ENCODE results near the gene PSMF1.

PSMF1 gene

DNA sequence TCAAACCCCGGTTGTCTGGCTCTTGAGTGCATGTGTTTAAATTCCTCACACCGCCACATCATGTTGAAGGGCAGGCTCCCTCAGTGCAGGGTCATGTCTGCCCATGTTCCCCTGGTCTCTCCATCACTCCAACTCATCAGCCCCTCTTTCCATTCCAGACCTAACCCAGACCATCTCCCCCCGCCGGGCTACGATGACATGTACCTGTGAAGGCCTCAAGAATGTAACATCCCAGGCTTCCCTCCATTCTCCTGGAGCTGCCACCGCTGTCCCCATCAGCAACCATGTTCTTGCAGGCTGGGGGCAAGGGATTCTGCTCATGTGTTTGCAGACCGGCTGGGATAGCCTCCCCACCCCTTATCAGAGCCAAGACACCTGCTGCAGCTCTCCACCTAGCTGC, 46.5 kb downstream of the PSMF1 start:
- DNase-seq (ENCODE audit: low read depth) = no peak

DNA sequence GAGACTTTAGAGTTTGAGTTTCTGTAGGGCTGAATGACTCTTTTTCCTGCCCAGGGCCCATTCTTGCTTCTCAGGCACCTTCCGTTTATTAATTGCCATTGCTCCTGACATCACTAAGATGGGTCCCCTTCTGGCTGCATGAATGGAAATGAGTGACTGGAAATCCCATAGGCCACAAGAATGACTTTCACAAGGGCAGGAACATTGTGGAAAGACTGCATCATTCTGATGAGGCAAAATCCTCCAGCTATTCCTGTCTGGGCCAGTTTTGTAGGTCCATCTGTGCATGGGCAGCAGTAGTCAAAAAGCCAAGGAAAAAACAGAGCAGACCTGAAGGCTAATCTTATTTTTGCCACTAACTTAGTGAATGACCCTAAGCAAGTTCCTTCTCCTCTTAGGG, 47.1 kb downstream of the PSMF1 start:
- no peak for DNase-seq (ENCODE audit: low read depth)

DNA sequence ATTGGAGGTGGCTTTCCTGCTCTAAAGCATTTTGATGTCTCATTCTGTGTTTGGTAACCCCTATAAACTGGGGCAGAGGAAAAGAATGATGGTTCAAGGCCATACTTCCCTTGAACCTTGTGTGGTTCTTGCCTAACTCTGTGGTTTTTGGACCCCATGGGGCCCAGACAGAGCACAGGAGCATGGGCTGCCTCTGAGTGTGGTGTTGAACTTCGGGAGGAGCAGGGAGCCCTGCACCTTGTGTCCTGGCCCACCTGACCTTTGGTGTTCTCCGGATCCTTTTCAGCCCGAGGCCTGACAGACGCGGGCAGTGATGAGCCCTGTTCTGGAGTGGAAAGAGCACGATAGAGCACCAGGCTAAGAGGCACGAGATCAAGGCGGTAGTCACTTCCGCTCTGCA, 47.5 kb downstream of the PSMF1 start:
- no peak for DNase-seq (ENCODE audit: low read depth)

DNA sequence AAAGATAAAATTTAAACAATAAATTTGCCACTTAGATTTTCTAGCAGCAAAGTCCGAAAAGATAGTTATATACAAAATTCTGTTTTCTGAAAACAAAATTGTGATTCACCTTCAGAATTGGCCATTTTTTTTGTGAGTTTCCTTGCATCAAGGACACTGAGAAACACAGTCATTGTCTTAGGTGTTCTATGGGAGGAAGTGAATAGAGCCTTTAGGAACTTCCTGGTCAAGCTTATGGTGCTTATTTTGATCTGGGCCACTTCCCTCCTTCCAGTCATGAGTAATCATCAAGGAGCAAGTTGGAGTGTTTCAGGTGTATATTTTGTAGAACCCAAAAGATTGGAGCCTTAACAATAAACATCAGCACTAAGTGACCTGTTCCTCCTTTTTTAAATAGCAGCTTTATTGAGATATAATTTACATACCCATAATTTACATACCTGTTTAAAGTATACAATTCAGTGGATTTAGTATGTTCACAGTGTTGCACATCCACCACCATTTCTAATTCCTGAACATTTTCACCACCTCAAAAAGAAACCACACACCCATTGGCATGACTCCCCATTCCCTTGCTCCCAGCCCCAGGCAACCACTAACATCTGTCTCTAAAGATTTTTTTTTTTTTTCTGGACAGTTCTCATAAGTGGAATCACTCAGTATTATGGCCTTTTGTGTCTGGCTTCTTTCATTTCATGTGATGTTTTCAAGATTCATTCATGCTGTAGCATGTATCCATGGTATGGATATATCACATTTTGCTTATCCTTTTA, 48.7 kb downstream of the PSMF1 start:
- no peak for DNase-seq (ENCODE audit: low read depth)

DNA sequence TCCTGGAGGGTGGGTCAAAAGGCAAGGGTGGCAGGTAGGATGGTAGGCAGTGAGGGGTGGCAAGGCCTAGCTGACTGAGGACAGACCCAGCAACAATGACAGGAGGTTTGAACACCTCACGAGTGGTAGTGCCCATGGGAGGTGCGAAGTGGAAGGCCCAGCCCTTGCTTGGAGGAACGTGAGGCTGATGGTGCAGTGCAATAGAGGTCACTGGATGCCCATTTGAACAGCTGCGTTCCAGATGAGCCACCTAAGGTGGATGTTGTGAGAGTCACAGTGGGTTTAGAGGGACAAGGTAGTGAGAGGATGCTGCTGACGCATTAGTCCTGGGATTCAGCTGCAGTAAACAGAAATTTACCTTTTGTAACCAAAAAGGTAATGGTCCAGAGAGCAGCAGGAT, 50.8 kb downstream of the PSMF1 start:
- DNase-seq (ENCODE audit: low read depth) = no peak

DNA sequence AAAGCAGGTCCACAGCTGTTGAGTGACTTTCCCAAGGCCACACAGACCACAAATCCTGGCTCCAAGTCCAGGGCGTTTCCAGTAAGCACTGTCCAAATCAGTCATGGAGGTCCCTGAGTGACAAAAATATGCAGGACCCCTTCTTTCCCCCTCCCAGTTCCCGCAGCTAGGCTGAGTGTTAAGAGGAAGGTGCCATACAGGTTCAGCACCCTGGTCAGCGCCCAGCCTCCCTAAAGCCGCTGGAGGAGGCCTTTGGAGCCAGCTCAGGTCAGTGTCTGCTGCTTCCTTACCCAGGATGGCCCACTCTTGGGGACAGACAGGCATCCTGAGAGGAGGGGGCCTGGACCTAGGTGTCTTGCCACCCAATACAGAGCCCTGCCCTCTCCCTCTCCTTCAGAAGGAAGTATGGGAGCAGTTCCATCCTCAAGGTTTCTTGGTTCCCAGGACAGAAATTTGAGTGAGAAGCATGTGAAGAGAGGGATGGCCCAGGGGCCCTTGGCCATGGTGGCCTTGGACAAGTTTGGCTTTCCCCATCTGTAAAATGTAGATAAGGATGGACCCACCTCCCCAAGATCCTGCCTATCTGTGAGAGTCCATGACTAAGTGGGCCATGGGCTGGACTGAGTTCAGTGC, 53.2 kb downstream of the PSMF1 start:
- DNase-seq (ENCODE audit: low read depth) = no peak

DNA sequence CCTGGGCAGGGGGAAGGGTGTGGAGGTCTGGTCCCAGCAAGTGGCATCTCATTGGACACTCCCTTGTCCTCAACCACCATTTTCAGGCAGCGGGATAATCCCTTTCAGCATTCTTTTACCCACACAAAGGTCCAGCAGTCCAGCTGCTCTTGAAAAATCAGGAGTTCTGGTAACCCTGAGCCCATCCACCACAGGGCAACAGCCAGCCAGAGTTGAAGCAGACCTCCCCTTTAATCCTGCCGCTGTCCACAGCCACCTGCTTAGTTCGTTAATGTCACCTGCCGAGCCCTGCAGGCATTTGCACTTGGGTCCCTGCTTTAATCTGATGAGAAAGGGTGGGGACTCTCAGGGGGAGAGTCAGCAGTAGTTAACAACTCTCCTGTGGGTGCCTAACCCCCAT, 55.3 kb downstream of the PSMF1 start:
- DNase-seq (ENCODE audit: low read depth) = no peak

DNA sequence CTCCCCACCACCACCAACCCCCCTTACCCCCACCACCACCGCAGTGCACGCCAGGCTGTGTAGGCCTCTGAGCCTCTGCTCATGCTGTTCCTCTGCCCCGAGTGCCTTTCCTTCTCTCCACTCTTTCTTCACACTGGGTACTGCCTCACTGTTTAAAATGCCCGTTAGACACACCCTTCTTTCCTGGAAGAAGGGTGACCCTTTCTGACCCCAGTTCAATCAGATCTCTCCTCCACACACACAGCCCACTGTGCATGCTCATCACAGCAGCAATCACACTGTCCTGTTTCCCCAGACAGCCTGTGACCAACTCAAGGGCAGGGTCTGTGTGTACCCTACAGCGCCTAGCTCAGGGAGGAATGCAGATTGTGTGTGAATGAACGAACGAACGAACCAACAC, 56.4 kb downstream of the PSMF1 start:
- DNase-seq (ENCODE audit: low read depth) = no peak

DNA sequence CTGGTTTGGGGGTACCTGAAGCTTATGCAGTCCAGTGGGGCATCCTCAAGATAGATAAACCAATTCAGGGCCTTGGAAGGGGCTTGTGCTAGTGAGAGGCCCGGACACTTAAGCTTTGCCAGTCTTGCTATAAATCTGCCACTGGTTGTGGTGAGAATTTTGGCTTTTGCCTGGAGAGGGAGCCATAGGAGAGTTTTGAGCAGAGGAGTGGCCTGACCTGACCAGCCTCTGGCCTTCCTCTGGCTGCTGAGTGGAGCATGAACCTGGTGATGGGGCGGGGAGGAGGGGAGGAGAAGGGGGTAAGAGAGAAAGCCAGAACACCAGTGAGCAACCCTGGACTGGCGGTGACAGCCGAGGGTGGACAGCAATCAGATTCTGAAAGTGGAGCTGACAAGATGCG, 59.3 kb downstream of the PSMF1 start:
- no peak for DNase-seq (ENCODE audit: low read depth)

DNA sequence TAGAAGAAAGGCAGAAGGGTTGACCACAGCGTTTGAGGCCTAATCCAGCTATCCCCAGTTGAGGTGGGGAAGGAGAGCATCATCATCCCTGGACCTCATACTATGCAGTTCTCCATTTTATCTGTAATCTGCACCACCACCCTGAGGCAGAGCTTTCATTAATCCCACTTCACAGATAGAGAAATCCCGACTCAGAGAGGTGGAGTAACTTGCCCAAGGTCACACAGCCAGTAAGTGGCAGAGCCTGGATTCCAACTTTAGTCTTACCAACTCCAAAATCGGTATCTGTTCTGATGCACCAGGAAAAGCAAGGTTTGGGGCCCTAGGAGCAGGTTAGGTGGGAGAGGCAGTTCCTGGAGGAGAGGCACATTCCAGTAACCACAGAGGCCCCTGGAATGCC, 59.7 kb downstream of the PSMF1 start:
- no peak for DNase-seq (ENCODE audit: low read depth)

DNA sequence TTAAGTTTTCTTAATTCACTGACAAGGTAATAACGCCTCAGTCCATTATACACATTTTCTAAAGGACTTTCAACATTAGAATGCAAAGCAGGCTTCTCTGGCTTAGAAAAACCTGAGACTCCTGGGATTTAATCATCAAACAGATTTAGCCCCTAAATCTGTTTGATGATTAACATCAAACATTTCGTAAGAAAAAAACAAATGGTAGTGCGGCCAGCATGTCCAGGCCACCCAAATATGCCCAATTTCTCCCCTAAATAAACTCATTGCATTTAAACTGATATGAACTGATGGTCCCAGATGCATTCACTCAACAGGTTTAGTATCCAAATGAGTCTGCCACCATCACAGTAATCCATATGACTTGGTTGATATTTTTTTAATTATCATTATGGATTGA, 60.2 kb downstream of the PSMF1 start:
- no peak for DNase-seq (ENCODE audit: low read depth)

DNA sequence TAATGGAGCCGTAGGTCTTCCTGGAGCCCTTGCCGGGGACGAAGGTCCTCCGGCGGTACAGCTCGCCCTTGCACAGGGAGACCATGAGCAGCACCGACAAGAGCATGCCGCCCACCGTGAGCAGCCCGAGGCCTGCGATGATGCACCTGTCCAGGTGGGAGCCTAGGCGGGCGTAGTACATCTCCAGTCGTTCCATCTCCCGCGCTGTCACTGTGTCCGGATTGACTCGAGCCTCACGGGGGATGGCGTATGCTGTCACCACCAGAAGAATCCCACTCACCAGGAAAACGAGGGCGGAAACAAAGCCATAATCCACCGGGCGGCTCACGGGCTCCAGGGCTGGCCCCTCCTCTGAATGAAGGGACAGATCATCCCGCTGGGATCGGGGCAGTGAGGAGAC, 62.5 kb downstream of the PSMF1 start:
- no peak for DNase-seq (ENCODE audit: low read depth)

DNA sequence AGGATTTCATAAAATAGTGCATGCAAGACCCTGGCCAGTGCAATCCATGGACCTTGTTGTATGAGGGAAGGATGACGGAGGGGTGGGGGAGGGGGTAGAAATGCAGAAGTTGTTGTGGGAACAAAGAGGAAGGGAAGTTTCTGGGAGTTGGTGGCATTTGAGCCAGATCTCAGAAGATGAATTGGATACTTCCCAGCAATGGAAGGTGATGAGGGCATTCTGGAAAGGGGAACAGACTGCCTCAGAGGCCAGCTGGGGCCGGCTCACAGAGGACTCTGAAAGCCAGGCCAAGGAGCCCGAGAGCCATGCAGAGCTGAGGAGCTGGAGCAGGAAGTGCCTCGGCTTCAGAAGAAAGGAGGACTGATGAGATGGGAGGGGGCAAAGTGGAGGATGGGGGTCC, 63.7 kb downstream of the PSMF1 start:
- DNase-seq (ENCODE audit: low read depth) = no peak

DNA sequence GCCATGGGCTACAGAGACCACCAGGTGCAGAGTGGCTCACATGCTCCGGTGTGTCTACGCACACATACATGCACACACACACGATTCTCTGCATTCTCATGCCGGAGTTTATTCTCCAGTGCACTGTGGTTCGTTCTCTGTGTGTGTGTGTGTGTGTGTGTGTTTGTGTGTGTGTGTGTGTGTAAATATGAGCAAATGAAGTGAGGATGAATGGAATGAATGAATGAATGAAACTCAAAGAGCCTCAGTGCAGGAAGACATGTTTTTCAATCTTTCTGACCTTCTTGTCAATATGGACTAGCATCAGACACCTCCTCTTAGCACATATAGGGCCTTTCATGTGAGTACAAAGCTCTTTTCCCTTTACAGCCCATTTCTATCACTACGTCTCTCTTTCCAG, 64.8 kb downstream of the PSMF1 start:
- no peak for DNase-seq (ENCODE audit: low read depth)

DNA sequence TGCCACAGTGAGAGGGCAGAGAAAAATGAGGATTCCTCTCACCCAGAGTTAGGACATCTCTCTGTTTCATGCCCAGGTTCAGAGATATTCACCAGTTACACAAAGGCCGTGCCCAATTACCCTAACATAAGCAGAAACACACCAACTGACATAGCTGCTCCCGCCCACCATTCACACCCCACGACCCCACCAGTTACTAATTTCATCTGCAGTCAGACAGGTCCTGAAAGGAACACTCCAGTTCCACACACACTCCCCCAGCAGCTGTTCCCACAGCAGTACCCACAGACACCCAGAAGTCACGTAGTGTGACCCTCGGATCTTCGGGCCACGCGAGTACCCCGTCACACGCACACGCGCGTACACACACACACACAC, 65.8 kb downstream of the PSMF1 start:
- no peak for DNase-seq (ENCODE audit: low read depth)

DNA sequence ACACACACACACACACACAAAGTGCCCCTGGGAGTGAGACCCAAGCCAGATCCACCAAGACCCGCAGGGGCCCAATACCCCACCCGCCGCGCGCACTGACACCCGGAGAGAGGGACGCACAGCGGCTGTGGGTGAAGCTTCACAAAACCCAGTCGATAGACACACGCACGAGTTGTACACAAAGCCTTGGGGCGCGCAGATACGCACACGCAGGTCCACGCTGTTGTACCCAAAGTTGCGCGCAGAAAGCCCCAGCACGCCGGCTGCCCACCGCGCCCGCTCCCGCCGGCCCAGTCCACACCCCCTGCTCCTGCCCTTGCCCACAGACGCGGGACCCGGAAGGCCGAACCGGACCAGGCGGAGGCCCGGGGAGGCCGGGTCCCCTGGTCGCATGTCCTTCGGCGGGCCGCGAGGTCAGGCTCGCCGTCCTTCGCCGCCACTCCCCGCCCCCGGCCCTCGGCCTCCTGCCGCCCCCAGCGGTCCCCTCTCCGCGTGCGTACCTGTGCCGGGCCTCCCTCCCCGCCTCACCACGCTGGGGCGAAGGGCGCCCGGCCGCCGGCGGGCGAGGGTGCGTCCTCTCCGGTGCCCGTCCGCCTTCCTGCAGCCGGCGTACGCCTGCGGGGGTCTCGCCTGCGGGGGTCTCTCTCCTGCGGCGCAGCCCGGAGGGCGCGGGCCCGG, 66.4 kb downstream of the PSMF1 start, which contains the start of gene TMEM74B:
TMEM74B (minus strand) TSS at position 344 of the 678 bp plus-strand sequence. CDS start 1,180 bp downstream, outside the sequence.
- no peak for DNase-seq (ENCODE audit: low read depth)

DNA sequence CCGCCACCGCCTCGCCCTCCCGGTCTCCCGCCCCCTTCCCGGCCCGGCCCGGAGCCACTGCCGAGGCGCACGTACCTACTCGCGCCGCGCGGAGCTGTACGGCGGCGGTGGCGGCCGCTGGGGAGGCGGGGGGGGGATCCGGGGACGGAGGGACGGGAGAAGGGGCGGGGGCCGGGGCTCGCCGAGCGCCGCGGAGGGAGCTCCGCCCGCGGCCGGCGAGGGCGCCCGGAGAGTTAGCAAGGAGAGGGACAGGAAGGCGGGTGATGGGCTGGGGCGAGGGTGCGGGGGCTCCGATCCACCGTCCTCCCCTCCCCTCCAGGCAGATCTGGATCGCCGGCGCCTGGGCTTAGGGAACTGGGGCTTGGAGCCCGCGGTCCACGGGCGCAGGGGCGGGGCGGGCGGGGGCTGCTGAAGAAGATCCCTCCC, 66.9 kb downstream of the PSMF1 start:
- no peak for DNase-seq (ENCODE audit: low read depth)

DNA sequence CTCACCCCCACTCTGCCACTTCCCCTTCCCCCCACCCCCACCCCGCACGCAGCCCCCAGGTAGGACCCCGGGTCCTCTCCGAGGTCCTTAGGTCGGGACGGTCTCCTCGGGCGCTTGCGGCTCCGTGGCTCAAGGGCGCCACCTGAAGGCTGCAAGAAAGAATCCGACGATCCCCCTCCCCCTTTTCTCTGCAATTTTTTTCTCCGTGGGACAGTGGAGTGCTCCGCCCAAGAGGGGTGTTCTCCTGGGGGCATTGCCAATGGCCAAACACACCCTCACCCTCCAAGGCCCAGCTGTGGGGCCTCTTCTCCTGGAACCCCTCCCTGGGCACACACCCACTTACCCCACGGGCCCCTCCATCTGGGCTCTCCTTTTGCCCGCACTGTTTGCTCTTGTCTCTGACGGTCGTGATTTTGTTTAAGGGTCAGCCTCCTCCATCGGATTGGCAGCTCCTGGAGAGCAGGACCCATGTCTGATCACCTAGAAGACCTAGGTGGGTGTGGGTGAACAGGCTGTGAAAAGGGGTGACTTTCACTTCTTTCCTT, 67.5 kb downstream of the PSMF1 start:
- DNase-seq (ENCODE audit: low read depth) = no peak

DNA sequence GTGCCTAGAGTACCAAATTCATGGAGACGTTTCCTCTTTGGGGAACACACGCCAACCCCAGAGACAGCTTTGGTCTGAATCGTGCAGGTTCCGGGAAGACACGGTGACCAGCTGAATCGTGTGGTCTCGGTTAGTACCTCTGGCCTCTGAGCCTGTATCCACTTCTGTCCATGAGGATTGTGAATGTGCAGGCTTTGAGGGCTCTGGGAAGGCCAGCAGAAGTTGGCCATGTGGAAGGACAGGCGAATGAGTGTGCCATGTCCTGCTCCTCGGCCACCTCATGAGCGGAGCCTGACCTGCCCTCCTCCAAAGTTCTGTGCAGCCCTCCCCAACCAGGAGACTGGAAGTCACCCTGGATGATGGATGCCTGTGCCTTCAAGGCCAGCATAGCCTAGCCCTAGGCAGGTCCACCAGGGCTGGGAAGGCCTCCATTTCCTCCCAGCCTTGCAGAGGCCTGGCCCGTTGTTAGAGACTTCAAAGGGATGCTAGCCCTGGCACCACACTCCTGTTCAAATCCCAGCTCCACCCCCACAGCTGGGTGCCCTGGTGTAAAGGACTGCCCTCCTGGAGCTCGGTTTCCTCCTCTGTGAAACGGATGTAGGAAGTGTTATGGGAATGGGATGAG, 68.1 kb downstream of the PSMF1 start:
- DNase-seq (ENCODE audit: low read depth) = no peak

DNA sequence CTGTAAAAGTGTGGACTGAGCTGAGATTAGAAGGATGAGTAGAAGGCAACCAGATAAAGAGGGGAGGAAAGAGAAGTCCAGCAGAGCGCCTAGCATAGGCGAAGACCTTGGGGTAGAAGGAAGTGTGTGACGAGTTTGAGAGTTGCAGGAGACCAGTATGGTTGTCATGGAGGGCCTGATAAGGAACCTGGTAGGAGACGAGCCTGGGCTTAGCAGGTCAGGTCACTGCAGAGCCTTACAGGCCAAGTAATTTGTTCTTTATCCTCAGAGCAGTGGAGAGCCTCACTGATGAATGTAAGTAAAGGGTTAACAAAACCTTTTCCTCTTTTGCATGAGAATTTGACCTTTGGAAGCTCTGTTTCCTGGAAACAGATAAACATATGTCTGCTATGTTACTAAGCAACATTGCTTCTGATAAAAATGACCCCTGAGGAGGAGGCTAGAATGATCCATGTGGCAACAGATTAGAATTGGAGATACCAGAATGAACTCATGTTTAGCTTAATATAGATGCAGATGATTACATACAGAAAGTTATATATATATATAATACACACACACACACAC, 69.3 kb downstream of the PSMF1 start:
- DNase-seq (ENCODE audit: low read depth) = no peak

DNA sequence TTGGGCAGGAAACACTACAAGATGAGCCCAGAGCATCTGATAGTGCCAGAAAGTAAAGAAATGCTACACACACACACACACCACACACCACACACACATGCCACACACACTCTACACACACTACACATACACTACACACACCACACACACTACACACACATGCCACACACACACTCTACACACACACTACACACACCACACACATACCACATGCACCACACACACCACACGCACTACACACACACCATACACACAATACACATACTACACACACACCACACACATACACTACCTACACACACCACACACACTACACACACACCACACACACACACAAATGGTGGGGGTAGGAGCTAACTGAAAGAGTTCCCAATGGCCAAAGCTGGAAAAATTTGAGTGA, 69.9 kb downstream of the PSMF1 start:
- no peak for DNase-seq (ENCODE audit: low read depth)

DNA sequence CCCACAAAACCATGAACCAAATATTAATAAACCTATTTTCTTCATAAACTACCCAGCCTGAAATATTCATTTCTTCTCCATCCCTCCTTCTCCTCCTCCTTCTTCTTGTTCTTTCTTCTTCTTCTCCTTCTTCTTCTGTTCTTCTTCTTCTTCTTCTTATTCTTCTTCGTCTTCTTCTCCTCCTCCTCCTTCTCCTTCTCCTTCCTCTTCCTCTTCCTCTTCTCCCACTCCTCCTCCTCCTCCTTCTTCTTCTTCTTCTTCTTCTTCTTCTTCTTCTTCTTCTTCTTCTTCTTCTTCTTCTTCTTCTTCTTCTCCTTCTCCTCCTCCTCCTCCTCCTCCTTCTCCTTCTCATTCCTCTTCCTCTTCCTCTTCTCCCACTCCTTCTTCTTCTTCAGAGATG, 71.4 kb downstream of the PSMF1 start:
- no peak for DNase-seq (ENCODE audit: low read depth)

Measured in stimulated activated CD8-positive, alpha-beta memory T cell treated with anti-CD3 and anti-CD28 coated beads, Interleukin-15, amount 100 ng/mL, for 1 hour (primary cell).